GM23338 (cell line): ENCODE measurements around the gene NUTM2F. TPM values are rescaled to one million over a fixed set of nuclear protein-coding genes. Genes with fewer than 3 reads are reported as not detected.

Experiments used
- ATAC-seq: fragments of 200-7000 bp; cut with Tn5 transposase; 3 replicates; pipeline ENCODE4 v1.9.1; 2020
- DNase-seq: peaks from one replicate; pipeline ENCODE4 v3.0.0-alpha.2; 2015; ENCODE audit warnings: low spot score
- H2AFZ ChIP-seq: fragments of 200-600 bp; sonication (generic); 2 replicates; pipeline ENCODE4 v1.8.0; 2016; ENCODE audit warnings: antibody characterized with exemption, mild to moderate bottlenecking, moderate library complexity
- H3F3A ChIP-seq: fragments of 200-600 bp; sonication (generic); replicated peaks from 2 replicates; pipeline ENCODE4 v1.8.0; 2017; ENCODE audit warnings: antibody characterized with exemption, mixed run types, low read depth
- H3K27ac ChIP-seq: fragments of 200-600 bp; sonication (generic); 2 replicates; pipeline ENCODE4 v1.6.1; 2016; ENCODE audit warnings: low read depth
- H3K27me3 ChIP-seq: fragments of 200-600 bp; sonication (generic); 2 replicates; pipeline ENCODE4 v1.8.0; 2016; ENCODE audit warnings: mild to moderate bottlenecking, mixed run types, moderate library complexity; ENCODE audit not compliant: insufficient read depth
- H3K36me3 ChIP-seq: fragments of 200-600 bp; sonication (generic); 2 replicates; pipeline ENCODE4 v1.8.0; 2016; ENCODE audit warnings: mild to moderate bottlenecking; ENCODE audit not compliant: insufficient read depth
- H3K4me1 ChIP-seq: fragments of 200-600 bp; sonication (generic); 2 replicates; pipeline ENCODE4 v1.8.0; 2016; ENCODE audit warnings: mild to moderate bottlenecking, moderate library complexity; ENCODE audit not compliant: insufficient read depth
- H3K4me2 ChIP-seq: fragments of 200-600 bp; sonication (generic); 2 replicates; pipeline ENCODE4 v1.7.1; 2017; ENCODE audit warnings: mixed run types
- H3K4me3 ChIP-seq: fragments of 200-600 bp; sonication (generic); 2 replicates; pipeline ENCODE4 v1.6.1; 2016; ENCODE audit warnings: mixed run types
- H3K79me2 ChIP-seq: fragments of 200-600 bp; sonication (generic); replicated peaks from 2 replicates; pipeline ENCODE4 v1.8.0; 2017; ENCODE audit warnings: mild to moderate bottlenecking; ENCODE audit not compliant: insufficient read depth
- H3K9me2 ChIP-seq: fragments of 200-600 bp; sonication (generic); 2 replicates; pipeline ENCODE4 v1.8.0; 2017; ENCODE audit not compliant: insufficient read depth
- H4K20me1 ChIP-seq: fragments of 200-600 bp; sonication (generic); replicated peaks from 2 replicates; pipeline ENCODE4 v1.8.0; 2017; ENCODE audit warnings: mild to moderate bottlenecking; ENCODE audit not compliant: insufficient read depth
- H3K27ac Mint-ChIP-seq: 2 replicates; pipeline ENCODE4 v1.8.0; 2020; ENCODE audit warnings: inconsistent platforms, mild to moderate bottlenecking, moderate library complexity, mixed read lengths
- H3K27me3 Mint-ChIP-seq: 3 replicates; pipeline ENCODE4 v1.8.0; 2022; ENCODE audit warnings: low read depth, mild to moderate bottlenecking, moderate library complexity, mixed read lengths, inconsistent platforms; ENCODE audit not compliant: insufficient read depth, poor library complexity
- H3K36me3 Mint-ChIP-seq: 3 replicates; pipeline ENCODE4 v1.8.0; 2021; ENCODE audit warnings: low read depth, mild to moderate bottlenecking, inconsistent platforms, moderate library complexity, mixed read lengths
- H3K4me1 Mint-ChIP-seq: 3 replicates; pipeline ENCODE4 v1.8.0; 2020; ENCODE audit warnings: mild to moderate bottlenecking, inconsistent platforms, mixed read lengths
- H3K4me3 Mint-ChIP-seq: 3 replicates; pipeline ENCODE4 v1.8.0; 2021; ENCODE audit warnings: moderate library complexity, mild to moderate bottlenecking, inconsistent platforms, mixed read lengths
- H3K9me3 Mint-ChIP-seq: 3 replicates; pipeline ENCODE4 v1.8.0; 2020; ENCODE audit warnings: moderate library complexity, mild to moderate bottlenecking, inconsistent platforms, mixed read lengths
- ETS1 ChIP-seq: IDR thresholded peaks from 2 replicates; pipeline ENCODE4 v1.6.1; 2016; ENCODE audit warnings: antibody characterized with exemption
- EZH2 ChIP-seq: fragments of 200-600 bp; sonication (generic); IDR thresholded peaks from one replicate; pipeline ENCODE4 v1.8.0; 2017; ENCODE audit warnings: antibody characterized with exemption, mild to moderate bottlenecking, low read depth; ENCODE audit not compliant: unreplicated experiment
- EZH2phosphoT487 ChIP-seq: fragments of 200-600 bp; sonication (generic); IDR thresholded peaks from one replicate; pipeline ENCODE4 v1.8.1; 2018; ENCODE audit warnings: antibody characterized with exemption; ENCODE audit not compliant: unreplicated experiment
- JUNB ChIP-seq: IDR thresholded peaks from one replicate; pipeline ENCODE4 v1.6.1; 2016; ENCODE audit warnings: antibody characterized with exemption; ENCODE audit not compliant: unreplicated experiment
- NANOG ChIP-seq: IDR thresholded peaks from 2 replicates; pipeline ENCODE4 v1.6.1; 2016; ENCODE audit warnings: antibody characterized with exemption, borderline replicate concordance
- POLR2AphosphoS5 ChIP-seq: IDR thresholded peaks from 2 replicates; pipeline ENCODE4 v1.6.1; 2016; ENCODE audit warnings: antibody characterized with exemption, low read depth
- STAT1 ChIP-seq: IDR thresholded peaks from one replicate; pipeline ENCODE4 v1.6.1; 2016; ENCODE audit warnings: antibody characterized with exemption; ENCODE audit not compliant: unreplicated experiment
- ZNF331 ChIP-seq: fragments of 250-450 bp; sonication (Bioruptor Pico); IDR thresholded peaks from 2 replicates; pipeline ENCODE4 v1.5.0; 2020; ENCODE audit warnings: low read depth, mild to moderate bottlenecking, moderate library complexity
- polyA plus RNA-seq: library from polyadenylated mRNA; unstranded; fragments of >200 nt; fragmentation: Nextera tagmentation; extraction: Ambion mirVana; gene quantifications from 2 replicates; pipeline ENCODE4 v1.2.1, GENCODE V29; 2016
- total RNA-seq: library from RNA; depleted of rRNA; stranded (reverse); fragments of >200 nt; shearing (Covaris generic); gene quantifications from 2 replicates; pipeline ENCODE4 v1.2.3, GENCODE V29; 2014
- TF ChIP-seq, protein P1 (sequence below): IDR thresholded peaks from one replicate; pipeline ENCODE4 v1.6.1; 2018; ENCODE audit warnings: antibody characterized with exemption; ENCODE audit not compliant: unreplicated experiment

Gene NUTM2F
- total and polyA plus RNA-seq, 2 experiments from 2014 or later = 0.19 to 0.45 TPM

GRCh38 chr9:94303321-94303720 is 25.1 kb downstream of the NUTM2F start:
- no peak overlapping the region for H3K4me2 ChIP-seq
- no peak for DNase-seq
- Mint-ChIP-seq H3K4me3 (no peak overlapping the region), H3K27ac (no peak overlapping the region), H3K27me3 (no peaks in the 10 kb centered on the region), H3K9me3 (no peaks in the 10 kb centered on the region), H3K36me3 (peaks cover 5% of the 10 kb centered on the region; the same call in 2 of the 3 replicates), H3K4me1 (peaks cover 3% of the 10 kb centered on the region; the same call in 1 of the 3 replicates)
- H3K4me1 ChIP-seq = no peaks in the 10 kb centered on the region
- H3K4me3 ChIP-seq = no peak overlapping the region
- ATAC-seq = no peak
- H3K36me3 ChIP-seq = no peaks in the 10 kb centered on the region
- H4K20me1 ChIP-seq = no peaks in the 10 kb centered on the region
- H3K27me3 ChIP-seq = no peaks in the 10 kb centered on the region
- H3K27ac ChIP-seq = no peak overlapping the region
- TF ChIP-seq NANOG (no peak), POLR2AphosphoS5 (no peak), EZH2phosphoT487 (no peak), JUNB (no peak), STAT1 (no peak), EZH2 (no peak), ZNF331 (CRISPR knock-in tag) (no peak)
- TF ChIP-seq, protein P1, sequence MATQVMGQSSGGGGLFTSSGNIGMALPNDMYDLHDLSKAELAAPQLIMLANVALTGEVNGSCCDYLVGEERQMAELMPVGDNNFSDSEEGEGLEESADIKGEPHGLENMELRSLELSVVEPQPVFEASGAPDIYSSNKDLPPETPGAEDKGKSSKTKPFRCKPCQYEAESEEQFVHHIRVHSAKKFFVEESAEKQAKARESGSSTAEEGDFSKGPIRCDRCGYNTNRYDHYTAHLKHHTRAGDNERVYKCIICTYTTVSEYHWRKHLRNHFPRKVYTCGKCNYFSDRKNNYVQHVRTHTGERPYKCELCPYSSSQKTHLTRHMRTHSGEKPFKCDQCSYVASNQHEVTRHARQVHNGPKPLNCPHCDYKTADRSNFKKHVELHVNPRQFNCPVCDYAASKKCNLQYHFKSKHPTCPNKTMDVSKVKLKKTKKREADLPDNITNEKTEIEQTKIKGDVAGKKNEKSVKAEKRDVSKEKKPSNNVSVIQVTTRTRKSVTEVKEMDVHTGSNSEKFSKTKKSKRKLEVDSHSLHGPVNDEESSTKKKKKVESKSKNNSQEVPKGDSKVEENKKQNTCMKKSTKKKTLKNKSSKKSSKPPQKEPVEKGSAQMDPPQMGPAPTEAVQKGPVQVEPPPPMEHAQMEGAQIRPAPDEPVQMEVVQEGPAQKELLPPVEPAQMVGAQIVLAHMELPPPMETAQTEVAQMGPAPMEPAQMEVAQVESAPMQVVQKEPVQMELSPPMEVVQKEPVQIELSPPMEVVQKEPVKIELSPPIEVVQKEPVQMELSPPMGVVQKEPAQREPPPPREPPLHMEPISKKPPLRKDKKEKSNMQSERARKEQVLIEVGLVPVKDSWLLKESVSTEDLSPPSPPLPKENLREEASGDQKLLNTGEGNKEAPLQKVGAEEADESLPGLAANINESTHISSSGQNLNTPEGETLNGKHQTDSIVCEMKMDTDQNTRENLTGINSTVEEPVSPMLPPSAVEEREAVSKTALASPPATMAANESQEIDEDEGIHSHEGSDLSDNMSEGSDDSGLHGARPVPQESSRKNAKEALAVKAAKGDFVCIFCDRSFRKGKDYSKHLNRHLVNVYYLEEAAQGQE = no peak
- peaks cover 7% of the 10 kb centered on the region; the same call in 1 of the 2 replicates for H3K9me2 ChIP-seq
- H3K79me2 ChIP-seq = no peaks in the 10 kb centered on the region
- no peaks in the 10 kb centered on the region for H3F3A ChIP-seq
- no peak overlapping the region for H2AFZ ChIP-seq

GRCh38 chr9:94302426-94302825 is 26.0 kb downstream of the NUTM2F start:
- ATAC-seq (no peak), DNase-seq (no peak)
- Histone ChIP-seq H3K4me3 (no peak overlapping the region), H3K4me2 (no peak overlapping the region), H4K20me1 (no peaks in the 10 kb centered on the region), H3K9me2 (peaks cover 7% of the 10 kb centered on the region; the same call in 1 of the 2 replicates), H3K27ac (no peak overlapping the region), H2AFZ (no peak overlapping the region), H3K4me1 (no peaks in the 10 kb centered on the region), H3F3A (no peaks in the 10 kb centered on the region), H3K27me3 (no peaks in the 10 kb centered on the region), H3K36me3 (no peaks in the 10 kb centered on the region), H3K79me2 (no peaks in the 10 kb centered on the region)
- Mint-ChIP-seq H3K27ac (no peak overlapping the region), H3K4me1 (peaks cover 3% of the 10 kb centered on the region; the same call in 1 of the 3 replicates), H3K4me3 (no peak overlapping the region), H3K36me3 (peaks cover 5% of the 10 kb centered on the region; the same call in 2 of the 3 replicates), H3K9me3 (no peaks in the 10 kb centered on the region), H3K27me3 (no peaks in the 10 kb centered on the region)
- TF ChIP-seq ETS1 = no peak
